Measurements from ENCODE around the gene AMPD2. TPM values are rescaled to one million over a fixed set of nuclear protein-coding genes. Genes with fewer than 3 reads are reported as not detected.
A peak's percentile ranks its signal among the peaks of the same experiment; 100 is the strongest.

The AMPD2 gene
- polyA plus RNA-seq (2013, experiment 1 of 2) = 36.2 TPM
- polyA plus RNA-seq (2013, experiment 2 of 2) = 34.6 TPM

GRCh38 chr1:109619576-109620400, at the start of gene AMPD2, which contains the start of gene GNAT2:
AMPD2 (plus strand) TSS chr1:109619837; CDS start chr1:109621176, 1,339 bp downstream.
GNAT2 (minus strand) TSS chr1:109619616; CDS start chr1:109612870, 6,746 bp downstream.
- no peak within 1 kb of the TSS for H2BK15ac ChIP-seq (ENCODE audit: low read length)
- H3K79me1 ChIP-seq (ENCODE audit: low read depth, low read length) = peaks cover 12% of the 10 kb centered on the region
- peak within 1 kb of the TSS; percentile 93 for H2AFZ ChIP-seq (ENCODE audit: low read length)
- peaks cover 0 to under 1% of the 10 kb centered on the region in 2 donors for H3K36me3 ChIP-seq (replicated peaks in 1 of 2; ENCODE audit: control insufficient read depth in 2 of 2, insufficient read depth in 2 of 2, low read length in 2 of 2)
- no peak within 1 kb of the TSS for H2BK5ac ChIP-seq (ENCODE audit: low read length)
- no peak within 1 kb of the TSS for H3K23ac ChIP-seq (ENCODE audit: low read depth, low read length, poor library complexity)
- H3K27ac ChIP-seq (replicated peaks; ENCODE audit: low read length) = peak within 1 kb of the TSS; percentile 63
- H3K9me3 ChIP-seq (replicated peaks in 1 of 2; ENCODE audit: control insufficient read depth in 2 of 2, insufficient read depth in 1 of 2, low read depth in 1 of 2, low read length in 2 of 2) = no peaks in the 10 kb centered on the region
- H3K18ac ChIP-seq (ENCODE audit: low read length) = peak within 1 kb of the TSS; percentile 74
- peak; percentile 52 for DNase-seq (ENCODE audit: low spot score)
- no peak within 1 kb of the TSS for H4K91ac ChIP-seq (ENCODE audit: low read depth, low read length, poor library complexity)
- peaks cover 24 to 56% of the 10 kb centered on the region in 2 donors for H3K4me1 ChIP-seq (ENCODE audit: control insufficient read depth in 2 of 2, insufficient read depth in 1 of 2, low read depth in 1 of 2, low read length in 2 of 2)
- peak within 1 kb of the TSS; percentile 74 for H3K9ac ChIP-seq (ENCODE audit: low read depth, low read length, poor library complexity)
- WGBS, 2 donors (ENCODE audit: extremely low coverage in 2 of 2, insufficient read length in 2 of 2, insufficient replicate concordance in 1 of 2) = no CpG with 5 or more reads among the region's 47 CpGs
- peak within 1 kb of the TSS; percentile 12 for H2AK5ac ChIP-seq (ENCODE audit: low read depth, low read length)
- no peak within 1 kb of the TSS for H3K4ac ChIP-seq (ENCODE audit: low read length)
- H3K4me2 ChIP-seq (ENCODE audit: insufficient read depth, low read length, poor library complexity, severe bottlenecking) = peak within 1 kb of the TSS; percentile 94
- H3K4me3 ChIP-seq (ENCODE audit: low read length in 2 of 2) = peak within 1 kb of the TSS; percentile 82 to 87
- no peaks in the 10 kb centered on the region for H3K27me3 ChIP-seq (ENCODE audit: control insufficient read depth in 3 of 3, insufficient read depth in 3 of 3, low read depth in 1 of 3, low read length in 3 of 3)
- H3K14ac ChIP-seq (ENCODE audit: low read length) = peak within 1 kb of the TSS; percentile 5
- no peak within 1 kb of the TSS for H4K8ac ChIP-seq (ENCODE audit: low read depth, low read length)
- H2BK12ac ChIP-seq (ENCODE audit: low read length) = no peak within 1 kb of the TSS
- no peak within 1 kb of the TSS for H2BK120ac ChIP-seq (ENCODE audit: low read depth, low read length)

- H3K4me3 ChIP-seq (ENCODE audit: low read length in 2 of 2) = no peak overlapping the region
- H3K9ac ChIP-seq (ENCODE audit: low read depth, low read length, poor library complexity) = no peak overlapping the region
- no peak overlapping the region for H3K18ac ChIP-seq (ENCODE audit: low read length)
- no CpG with 5 or more reads among the region's 3 CpGs for WGBS, 2 donors (ENCODE audit: extremely low coverage in 2 of 2, insufficient read length in 2 of 2, insufficient replicate concordance in 1 of 2)
- H3K14ac ChIP-seq (ENCODE audit: low read length) = no peak overlapping the region
- no peaks in the 10 kb centered on the region for H3K79me1 ChIP-seq (ENCODE audit: low read depth, low read length)
- no peak overlapping the region for H2BK5ac ChIP-seq (ENCODE audit: low read length)
- H3K4ac ChIP-seq (ENCODE audit: low read length) = no peak overlapping the region
- H3K4me1 ChIP-seq (ENCODE audit: control insufficient read depth in 2 of 2, insufficient read depth in 1 of 2, low read depth in 1 of 2, low read length in 2 of 2) = peaks cover 0 to 1% of the 10 kb centered on the region in 2 donors
- H2AK5ac ChIP-seq (ENCODE audit: low read depth, low read length) = no peak overlapping the region
- H4K8ac ChIP-seq (ENCODE audit: low read depth, low read length) = no peak overlapping the region
- no peak overlapping the region for H4K91ac ChIP-seq (ENCODE audit: low read depth, low read length, poor library complexity)
- no peak for DNase-seq (ENCODE audit: low spot score)
- no peaks in the 10 kb centered on the region for H3K27me3 ChIP-seq (ENCODE audit: control insufficient read depth in 3 of 3, insufficient read depth in 3 of 3, low read depth in 1 of 3, low read length in 3 of 3)
- H2BK12ac ChIP-seq (ENCODE audit: low read length) = no peak overlapping the region
- no peak overlapping the region for H3K27ac ChIP-seq (replicated peaks; ENCODE audit: low read length)
- no peak overlapping the region for H3K23ac ChIP-seq (ENCODE audit: low read depth, low read length, poor library complexity)
- H3K4me2 ChIP-seq (ENCODE audit: insufficient read depth, low read length, poor library complexity, severe bottlenecking) = no peak overlapping the region
- no peak overlapping the region for H2AFZ ChIP-seq (ENCODE audit: low read length)
- H3K36me3 ChIP-seq (replicated peaks in 1 of 2; ENCODE audit: control insufficient read depth in 2 of 2, insufficient read depth in 2 of 2, low read length in 2 of 2) = peaks cover 0 to 21% of the 10 kb centered on the region in 2 donors
- no peak overlapping the region for H2BK15ac ChIP-seq (ENCODE audit: low read length)
- no peaks in the 10 kb centered on the region for H3K9me3 ChIP-seq (replicated peaks in 1 of 2; ENCODE audit: control insufficient read depth in 2 of 2, insufficient read depth in 1 of 2, low read depth in 1 of 2, low read length in 2 of 2)
- no peak overlapping the region for H2BK120ac ChIP-seq (ENCODE audit: low read depth, low read length)
These were observed 49.2 kb upstream of the AMPD2 start for GRCh38 chr1:109570414-109570813.

GRCh38 chr1:109573785-109574184, 45.9 kb upstream of the AMPD2 start:
- Histone ChIP-seq H3K27me3 (ENCODE audit: control insufficient read depth in 3 of 3, insufficient read depth in 3 of 3, low read depth in 1 of 3, low read length in 3 of 3) (no peaks in the 10 kb centered on the region), H3K79me1 (ENCODE audit: low read depth, low read length) (no peaks in the 10 kb centered on the region), H3K4ac (ENCODE audit: low read length) (no peak overlapping the region), H2AK5ac (ENCODE audit: low read depth, low read length) (no peak overlapping the region), H3K18ac (ENCODE audit: low read length) (no peak overlapping the region), H3K36me3 (replicated peaks in 1 of 2; ENCODE audit: control insufficient read depth in 2 of 2, insufficient read depth in 2 of 2, low read length in 2 of 2) (peaks cover 0 to 47% of the 10 kb centered on the region in 2 donors), H2BK120ac (ENCODE audit: low read depth, low read length) (no peak overlapping the region), H4K91ac (ENCODE audit: low read depth, low read length, poor library complexity) (no peak overlapping the region), H2BK15ac (ENCODE audit: low read length) (no peak overlapping the region), H4K8ac (ENCODE audit: low read depth, low read length) (no peak overlapping the region), H2AFZ (ENCODE audit: low read length) (no peak overlapping the region), H3K9me3 (replicated peaks in 1 of 2; ENCODE audit: control insufficient read depth in 2 of 2, insufficient read depth in 1 of 2, low read depth in 1 of 2, low read length in 2 of 2) (no peaks in the 10 kb centered on the region), H3K4me3 (ENCODE audit: low read length in 2 of 2) (no peak overlapping the region), H3K14ac (ENCODE audit: low read length) (no peak overlapping the region), H3K27ac (replicated peaks; ENCODE audit: low read length) (no peak overlapping the region), H2BK5ac (ENCODE audit: low read length) (no peak overlapping the region), H3K9ac (ENCODE audit: low read depth, low read length, poor library complexity) (no peak overlapping the region), H3K4me2 (ENCODE audit: insufficient read depth, low read length, poor library complexity, severe bottlenecking) (no peak overlapping the region), H3K23ac (ENCODE audit: low read depth, low read length, poor library complexity) (no peak overlapping the region), H2BK12ac (ENCODE audit: low read length) (no peak overlapping the region), H3K4me1 (ENCODE audit: control insufficient read depth in 2 of 2, insufficient read depth in 1 of 2, low read depth in 1 of 2, low read length in 2 of 2) (no peaks in the 10 kb centered on the region)
- DNase-seq (ENCODE audit: low spot score) = no peak
- WGBS, 2 donors (ENCODE audit: extremely low coverage in 2 of 2, insufficient read length in 2 of 2, insufficient replicate concordance in 1 of 2) = no CpG with 5 or more reads among the region's 2 CpGs

- Histone ChIP-seq H3K9ac (ENCODE audit: low read depth, low read length, poor library complexity) (no peak overlapping the region), H3K4me2 (ENCODE audit: insufficient read depth, low read length, poor library complexity, severe bottlenecking) (no peak overlapping the region), H2AK5ac (ENCODE audit: low read depth, low read length) (no peak overlapping the region), H3K4me1 (ENCODE audit: control insufficient read depth in 2 of 2, insufficient read depth in 1 of 2, low read depth in 1 of 2, low read length in 2 of 2) (no peaks in the 10 kb centered on the region), H4K8ac (ENCODE audit: low read depth, low read length) (no peak overlapping the region), H3K27ac (replicated peaks; ENCODE audit: low read length) (no peak overlapping the region), H3K79me1 (ENCODE audit: low read depth, low read length) (peaks cover 1% of the 10 kb centered on the region), H2BK15ac (ENCODE audit: low read length) (no peak overlapping the region), H4K91ac (ENCODE audit: low read depth, low read length, poor library complexity) (no peak overlapping the region), H2BK12ac (ENCODE audit: low read length) (no peak overlapping the region), H2BK120ac (ENCODE audit: low read depth, low read length) (no peak overlapping the region), H3K36me3 (replicated peaks in 1 of 2; ENCODE audit: control insufficient read depth in 2 of 2, insufficient read depth in 2 of 2, low read length in 2 of 2) (peaks cover 0 to 89% of the 10 kb centered on the region in 2 donors), H3K18ac (ENCODE audit: low read length) (no peak overlapping the region), H2BK5ac (ENCODE audit: low read length) (no peak overlapping the region), H2AFZ (ENCODE audit: low read length) (no peak overlapping the region), H3K9me3 (replicated peaks in 1 of 2; ENCODE audit: control insufficient read depth in 2 of 2, insufficient read depth in 1 of 2, low read depth in 1 of 2, low read length in 2 of 2) (no peaks in the 10 kb centered on the region), H3K27me3 (ENCODE audit: control insufficient read depth in 3 of 3, insufficient read depth in 3 of 3, low read depth in 1 of 3, low read length in 3 of 3) (no peaks in the 10 kb centered on the region), H3K4ac (ENCODE audit: low read length) (no peak overlapping the region), H3K14ac (ENCODE audit: low read length) (no peak overlapping the region), H3K4me3 (ENCODE audit: low read length in 2 of 2) (no peak overlapping the region), H3K23ac (ENCODE audit: low read depth, low read length, poor library complexity) (no peak overlapping the region)
- no peak for DNase-seq (ENCODE audit: low spot score)
- WGBS, 2 donors (ENCODE audit: extremely low coverage in 2 of 2, insufficient read length in 2 of 2, insufficient replicate concordance in 1 of 2) = no CpG with 5 or more reads among the region's 3 CpGs
These were observed 40.6 kb upstream of the AMPD2 start for GRCh38 chr1:109578947-109579443.
